GM12891 (cell line): ENCODE measurements around the gene TMEM150B.

Experiments
- PAX5 ChIP-seq: IDR thresholded peaks from 2 replicates; pipeline ENCODE4 v1.6.1; 2011; ENCODE audit warnings: low read length, moderate library complexity, mild to moderate bottlenecking; ENCODE audit not compliant: insufficient read depth, severe bottlenecking
- POLR2A ChIP-seq: IDR thresholded peaks from 2 replicates; pipeline ENCODE4 v1.6.1; 2011; ENCODE audit warnings: low read depth, low read length, control low read depth
- POLR2AphosphoS5 ChIP-seq: IDR thresholded peaks from 2 replicates; pipeline ENCODE4 v1.6.1; 2011; ENCODE audit warnings: low read depth, low read length, control low read depth
- TAF1 ChIP-seq: IDR thresholded peaks from 2 replicates; pipeline ENCODE4 v1.6.1; 2011; ENCODE audit warnings: low read depth, low read length, control low read depth

DNA sequence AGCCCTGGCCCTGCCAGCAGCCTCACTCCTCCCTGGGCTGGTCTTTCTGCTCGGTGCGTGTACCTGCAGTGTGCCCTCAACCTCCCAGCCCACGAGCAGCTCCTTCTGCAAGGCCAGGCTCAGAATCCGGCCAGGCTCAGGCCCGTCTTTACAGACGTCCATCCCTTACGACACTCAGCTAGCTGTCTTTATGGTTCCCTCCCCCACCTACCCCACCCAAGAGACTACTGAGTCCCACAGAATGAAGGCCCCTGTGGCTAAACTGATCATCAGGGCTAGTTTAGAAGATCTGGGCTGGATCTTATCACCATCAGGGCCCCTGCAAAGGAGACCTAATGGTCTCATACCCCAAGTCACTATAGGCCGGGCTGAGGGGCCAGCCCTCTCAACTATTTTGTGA is 10.7 kb downstream of the TMEM150B start:
- TF ChIP-seq POLR2A (no peak), PAX5 (no peak), TAF1 (no peak), POLR2AphosphoS5 (no peak)
